Caco-2 (cell line): ENCODE data around the gene HNF1A. TPM values are rescaled to one million over a fixed set of nuclear protein-coding genes. Genes with fewer than 3 reads are reported as not detected.

Source experiments
- BruUV-seq: library from RNA; stranded (reverse); fragments of 400-500 nt; replicated peaks from 2 replicates; lab custom pipeline; 2021; lab: Mats Ljungman, UMichigan
- CTCF ChIA-PET: fragments of 300-600 bp; sonication (Branson Sonifier 250); formaldehyde crosslinking; loops from one replicate; lab custom pipeline; 2022; ENCODE audit warnings: antibody characterized with exemption; lab: Charles Lee
- POLR2A ChIA-PET: fragments of 300-600 bp; sonication (Branson Sonifier 250); formaldehyde crosslinking; loops from one replicate; lab custom pipeline; 2022; ENCODE audit warnings: antibody characterized with exemption; lab: Charles Lee
- DNase-seq, 2 experiments: peaks; one replicate each; pipeline versions ENCODE4 v3.0.0 to v3.0.0-alpha.2; 2020 to 2022
- H3K27me3 ChIP-seq: replicated peaks from 2 replicates; pipeline ENCODE4 v1.6.0; 2011; ENCODE audit warnings: low read length; ENCODE audit not compliant: control insufficient read depth, insufficient read depth
- H3K36me3 ChIP-seq: 2 replicates; pipeline ENCODE4 v1.5.1; 2011; ENCODE audit warnings: low read length; ENCODE audit not compliant: control insufficient read depth, insufficient read depth
- H3K4me1 ChIP-seq: fragments of 250-450 bp; sonication (Bioruptor Pico); 2 replicates; pipeline ENCODE4 v1.5.1; 2020; ENCODE audit warnings: mild to moderate bottlenecking
- H3K4me3 ChIP-seq: 2 replicates; pipeline ENCODE4 v1.5.1; 2011; ENCODE audit warnings: low read depth, mild to moderate bottlenecking, control low read depth, low read length
- H3K9me3 ChIP-seq: fragments of 250-450 bp; sonication (Bioruptor Pico); 2 replicates; pipeline ENCODE4 v1.5.1; 2020; ENCODE audit warnings: mild to moderate bottlenecking, moderate library complexity
- H3K27ac Mint-ChIP-seq: one replicate; pipeline ENCODE4 v1.8.0; 2022; ENCODE audit warnings: mixed read lengths; ENCODE audit not compliant: unreplicated experiment
- H3K27me3 Mint-ChIP-seq: one replicate; pipeline ENCODE4 v1.8.0; 2022; ENCODE audit warnings: mixed read lengths; ENCODE audit not compliant: insufficient read depth, unreplicated experiment
- H3K36me3 Mint-ChIP-seq: one replicate; pipeline ENCODE4 v1.8.0; 2022; ENCODE audit warnings: mild to moderate bottlenecking, mixed read lengths; ENCODE audit not compliant: insufficient read depth, unreplicated experiment
- H3K4me1 Mint-ChIP-seq: one replicate; pipeline ENCODE4 v1.8.0; 2022; ENCODE audit warnings: low read depth, mixed read lengths; ENCODE audit not compliant: unreplicated experiment
- H3K4me3 Mint-ChIP-seq: one replicate; pipeline ENCODE4 v1.8.0; 2022; ENCODE audit warnings: mild to moderate bottlenecking, moderate library complexity, mixed read lengths; ENCODE audit not compliant: unreplicated experiment
- H3K9me3 Mint-ChIP-seq: one replicate; pipeline ENCODE4 v1.8.0; 2022; ENCODE audit warnings: mixed read lengths; ENCODE audit not compliant: unreplicated experiment
- CTCF ChIP-seq, 2 experiments: fragments of 200-600 bp in 1 of 2; IDR thresholded peaks; 1 replicate in 1 of 2; 2 replicates in 1 of 2; pipeline versions ENCODE4 v1.5.1 to v1.8.0; 2011 to 2022; ENCODE audit warnings: antibody characterized with exemption in 1 of 2, control low read depth in 1 of 2, inconsistent platforms in 1 of 2, low read depth in 1 of 2, low read length in 1 of 2, mild to moderate bottlenecking in 1 of 2, moderate library complexity in 1 of 2; ENCODE audit not compliant: insufficient read depth in 1 of 2, severe bottlenecking in 1 of 2, unreplicated experiment in 1 of 2
- intact Hi-C: fragments of 100-400 bp; cut with micrococcal nuclease; formaldehyde crosslinking; loops from one replicate; pipeline ENCODE4 v1.10.0; 2022; ENCODE audit not compliant: unreplicated experiment
- total RNA-seq: library from RNA; stranded (reverse); gene quantifications from 2 replicates; pipeline ENCODE4 v1.2.3, GENCODE V29; 2022

Gene HNF1A
- total RNA-seq, 1 experiment from 2014 or later = 41.2 TPM

GRCh38 chr12:120964298-120964697 is 14.0 kb upstream of the HNF1A start:
- TF ChIP-seq CTCF (IDR thresholded peaks at IDR 0.05; ENCODE audit: insufficient read depth in 1 of 2, low read depth in 1 of 2, low read length in 1 of 2, severe bottlenecking in 1 of 2, unreplicated experiment in 1 of 2) = no peak
- Histone ChIP-seq H3K36me3 (peaks cover 2% of the 10 kb centered on the region), H3K27me3 (no peaks in the 10 kb centered on the region), H3K4me1 (peaks cover 38% of the 10 kb centered on the region), H3K9me3 (no peaks in the 10 kb centered on the region), H3K4me3 (no peak overlapping the region)
- BruUV-seq = no TSS peak
- H3K27ac Mint-ChIP-seq = peak overlapping the region; percentile 23
- no peak for DNase-seq
- peaks cover 92% of the 10 kb centered on the region for H3K36me3 Mint-ChIP-seq
- no peak overlapping the region for H3K4me3 Mint-ChIP-seq
- H3K27me3 Mint-ChIP-seq = no peaks in the 10 kb centered on the region
- intact Hi-C loops = loop anchor here (10.0 kb wide), 1 partner anchor 109 kb away; no protein-coding TSS in a partner anchor
- H3K4me1 Mint-ChIP-seq = peaks cover 19% of the 10 kb centered on the region
- ChIA-PET POLR2A (interaction anchor here (1.8 kb wide), 1 partner anchor 17 kb away, joined by 6 read pairs; no protein-coding TSS in a partner anchor), CTCF (interaction anchor here (1.0 kb wide), 1 partner anchor 9 kb away, joined by 3 read pairs; no protein-coding TSS in a partner anchor)
- no peaks in the 10 kb centered on the region for H3K9me3 Mint-ChIP-seq

GRCh38 chr12:120965534-120966091 is 12.7 kb upstream of the HNF1A start:
- no peaks in the 10 kb centered on the region for H3K9me3 Mint-ChIP-seq
- TF ChIP-seq CTCF (IDR thresholded peaks at IDR 0.05; ENCODE audit: insufficient read depth in 1 of 2, low read depth in 1 of 2, low read length in 1 of 2, severe bottlenecking in 1 of 2, unreplicated experiment in 1 of 2) = no peak

GRCh38 chr12:120970310-120970709 is 8.0 kb upstream of the HNF1A start:
- H3K27me3 ChIP-seq = no peaks in the 10 kb centered on the region
- Mint-ChIP-seq H3K27me3 (no peaks in the 10 kb centered on the region), H3K9me3 (no peaks in the 10 kb centered on the region), H3K36me3 (peaks cover 91% of the 10 kb centered on the region), H3K4me1 (peaks cover 7% of the 10 kb centered on the region), H3K4me3 (no peak overlapping the region), H3K27ac (no peak overlapping the region)
- CTCF ChIA-PET = no interaction called here
- TF ChIP-seq CTCF (IDR thresholded peaks at IDR 0.05; ENCODE audit: insufficient read depth in 1 of 2, low read depth in 1 of 2, low read length in 1 of 2, severe bottlenecking in 1 of 2, unreplicated experiment in 1 of 2) = no peak
- no peak for DNase-seq
- POLR2A ChIA-PET = no interaction called here
- H3K9me3 ChIP-seq = no peaks in the 10 kb centered on the region
- intact Hi-C loops = no loop called here
- no peak overlapping the region for H3K4me3 ChIP-seq
- peaks cover 15% of the 10 kb centered on the region for H3K36me3 ChIP-seq
- peaks cover 33% of the 10 kb centered on the region for H3K4me1 ChIP-seq
- no TSS peak for BruUV-seq

More at GRCh38 chr12:120965534-120966091, 12.7 kb upstream of the HNF1A start:
- Histone ChIP-seq H3K9me3 (no peaks in the 10 kb centered on the region), H3K4me1 (peaks cover 25% of the 10 kb centered on the region), H3K4me3 (no peak overlapping the region), H3K36me3 (peaks cover 6% of the 10 kb centered on the region), H3K27me3 (no peaks in the 10 kb centered on the region)
- Mint-ChIP-seq H3K36me3 (peaks cover 88% of the 10 kb centered on the region), H3K27ac (peak overlapping the region; percentile 23), H3K4me3 (peak overlapping the region; percentile 16), H3K27me3 (no peaks in the 10 kb centered on the region), H3K4me1 (peaks cover 13% of the 10 kb centered on the region)
- peak in 1 of 2 experiments; percentile 54 for DNase-seq
- ChIA-PET POLR2A (interaction anchor here (0.7 to 1.7 kb wide), 3 partner anchors 13 to 15 kb away, joined by 3 to 8 read pairs (median 6); partner anchors contain the start of gene HNF1A), CTCF (interaction anchor here (0.6 kb wide), 1 partner anchor 19 kb away, joined by 3 read pairs; no protein-coding TSS in a partner anchor)
- no TSS peak for BruUV-seq
- intact Hi-C loops = loop anchor here (10.0 kb wide), 1 partner anchor 111 kb away; no protein-coding TSS in a partner anchor
